Hypothalamus (tissue), 51 donors: Measurements from ENCODE around the gene STXBP3.

Experiments
- DNase-seq, 51 donors: peaks; one replicate each; lab custom pipeline; 2025; lab: John Stamatoyannopoulos, UW

The STXBP3 gene

GRCh38 chr1:108792420-108792819, 45.9 kb downstream of the STXBP3 start:
- DNase-seq: no peak

GRCh38 chr1:108799001-108799400, 52.5 kb downstream of the STXBP3 start:
- DNase-seq: no peak

GRCh38 chr1:108801101-108801500, 54.6 kb downstream of the STXBP3 start:
- no peak for DNase-seq

GRCh38 chr1:108803548-108803947, 57.1 kb downstream of the STXBP3 start:
- no peak for DNase-seq

GRCh38 chr1:108808438-108808837, 62.0 kb downstream of the STXBP3 start:
- DNase-seq: no peak

- DNase-seq: no peak
Observed at GRCh38 chr1:108811611-108812010, 65.1 kb downstream of the STXBP3 start.

GRCh38 chr1:108813326-108813725, 66.9 kb downstream of the STXBP3 start:
- DNase-seq: no peak

GRCh38 chr1:108814343-108815125, 68.1 kb downstream of the STXBP3 start:
- peak in 11 of 51 donors; percentile 5 to 57 (median 25) for DNase-seq

GRCh38 chr1:108815566-108815965, 69.1 kb downstream of the STXBP3 start:
- DNase-seq: no peak

GRCh38 chr1:108816049-108816893, 69.8 kb downstream of the STXBP3 start:
- DNase-seq: peak in 49 of 51 donors; percentile 20 to 93 (median 73)

- DNase-seq: peak in 29 of 51 donors; percentile 8 to 89 (median 38)
Observed at GRCh38 chr1:108817016-108817415, 70.5 kb downstream of the STXBP3 start.

GRCh38 chr1:108817811-108818210, 71.3 kb downstream of the STXBP3 start:
- no peak for DNase-seq

- no peak for DNase-seq
Observed at GRCh38 chr1:108819878-108820277, 73.4 kb downstream of the STXBP3 start.

- DNase-seq: no peak
Observed at GRCh38 chr1:108823632-108824031, 77.2 kb downstream of the STXBP3 start.

- no peak for DNase-seq
Observed at GRCh38 chr1:108824051-108824450, 77.6 kb downstream of the STXBP3 start.

- peak in 11 of 51 donors; percentile 3 to 33 (median 12) for DNase-seq
Observed at GRCh38 chr1:108826081-108826635, 79.7 kb downstream of the STXBP3 start.

GRCh38 chr1:108828074-108828961, 81.8 kb downstream of the STXBP3 start:
- peak in 49 of 51 donors; percentile 13 to 82 (median 54) for DNase-seq

- no peak for DNase-seq
Observed at GRCh38 chr1:108829498-108829916, 83.0 kb downstream of the STXBP3 start.

GRCh38 chr1:108830119-108831008, 83.9 kb downstream of the STXBP3 start:
- DNase-seq: peak in 43 of 51 donors; percentile 12 to 76 (median 46)
